B cell (primary cell): ENCODE results near the gene MLXIPL. TPM values are rescaled to one million over a fixed set of nuclear protein-coding genes. Genes with fewer than 3 reads are reported as not detected.

Experiments used
- ATAC-seq: fragments of 200-7000 bp; cut with Tn5 transposase; one replicate; pipeline ENCODE4 v1.10.0; 2021; ENCODE audit warnings: low read depth, mild to moderate bottlenecking, moderate number of reproducible peaks, moderate library complexity
- CTCF ChIA-PET: fragments of 350-600 bp; sonication (Branson Sonifier 250); formaldehyde crosslinking; loops from one replicate; lab custom pipeline; 2021; ENCODE audit warnings: antibody characterized with exemption, inconsistent platforms; lab: Charles Lee
- POLR2A ChIA-PET: fragments of 350-600 bp; sonication (Branson Sonifier 250); formaldehyde crosslinking; loops from one replicate; lab custom pipeline; 2021; ENCODE audit warnings: antibody characterized with exemption; lab: Charles Lee
- DNase-seq: peaks from one replicate; pipeline ENCODE4 v3.0.0; 2013
- H2AFZ ChIP-seq: 2 replicates; pipeline ENCODE4 v1.6.1; 2012; ENCODE audit warnings: mild to moderate bottlenecking, low read depth, low read length; ENCODE audit not compliant: insufficient read depth, poor library complexity, severe bottlenecking
- H3K27ac ChIP-seq, 2 donors: 1 replicate in 1 of 2; 2 replicates in 1 of 2; pipeline ENCODE4 v1.5.1; 2012 to 2013; ENCODE audit warnings: low read length in 2 of 2, mild to moderate bottlenecking in 2 of 2, moderate library complexity in 1 of 2
- H3K27me3 ChIP-seq, 4 experiments: fragments of 200-600 bp in 1 of 4; sonication (generic) in 1 of 4; replicated peaks in 1 of 4; 1 replicate in 2 of 4; 2 replicates in 2 of 4; pipeline versions ENCODE4 v1.6.1 to v1.7.0; 2013 to 2016; ENCODE audit warnings: low read length in 3 of 4, mild to moderate bottlenecking in 2 of 4, mixed read lengths in 1 of 4, moderate library complexity in 1 of 4; ENCODE audit not compliant: insufficient read depth in 4 of 4, control insufficient read depth in 3 of 4; ENCODE audit errors: control extremely low read depth in 1 of 4
- H3K36me3 ChIP-seq, 2 experiments: replicated peaks in 1 of 2; 1 replicate in 1 of 2; 2 replicates in 1 of 2; pipeline versions ENCODE4 v1.6.1 to v1.7.1; 2013; ENCODE audit warnings: low read length in 1 of 2; ENCODE audit not compliant: insufficient read depth in 2 of 2, control insufficient read depth in 1 of 2; ENCODE audit errors: control extremely low read depth in 1 of 2, extremely low read depth in 1 of 2
- H3K4me1 ChIP-seq, 2 donors: fragments of 200-600 bp in 1 of 2; sonication (generic) in 1 of 2; 1 replicate in 1 of 2; 2 replicates in 1 of 2; pipeline versions ENCODE4 v1.5.1 to v1.6.1; 2013 to 2017; ENCODE audit warnings: low read length in 2 of 2; ENCODE audit not compliant: control insufficient read depth in 2 of 2, insufficient read depth in 2 of 2
- H3K4me2 ChIP-seq: replicated peaks from 2 replicates; pipeline ENCODE3; 2012; ENCODE audit warnings: mild to moderate bottlenecking, low read depth, low read length; ENCODE audit not compliant: poor library complexity, severe bottlenecking
- H3K4me3 ChIP-seq, 5 experiments: fragments of 200-600 bp in 1 of 5; sonication (generic) in 1 of 5; 1 replicate in 3 of 5; 2 replicates in 2 of 5; pipeline versions ENCODE4 v1.5.1 to v1.7.0; 2011 to 2016; ENCODE audit warnings: low read length in 4 of 5, mild to moderate bottlenecking in 4 of 5, low read depth in 2 of 5, control low read depth in 1 of 5, moderate library complexity in 1 of 5; ENCODE audit not compliant: insufficient read depth in 1 of 5; ENCODE audit errors: control extremely low read depth in 1 of 5, extremely low read depth in 1 of 5
- H3K79me2 ChIP-seq: fragments of 200-600 bp; sonication (generic); one replicate; pipeline ENCODE4 v1.6.0; 2016; ENCODE audit warnings: low read length; ENCODE audit not compliant: control insufficient read depth, insufficient read depth
- H3K9ac ChIP-seq: fragments of 200-600 bp; sonication (generic); 2 replicates; pipeline ENCODE4 v1.6.1; 2017; ENCODE audit warnings: mild to moderate bottlenecking, low read length, moderate library complexity
- H3K9me3 ChIP-seq, 3 donors: one replicate each; pipeline versions ENCODE4 v1.6.1 to v1.7.1; 2013; ENCODE audit warnings: low read length in 2 of 3; ENCODE audit not compliant: control insufficient read depth in 2 of 3, insufficient read depth in 1 of 3; ENCODE audit errors: control extremely low read depth in 1 of 3
- H4K20me1 ChIP-seq: 2 replicates; pipeline ENCODE4 v1.6.0; 2012; ENCODE audit warnings: mild to moderate bottlenecking, low read length; ENCODE audit not compliant: insufficient read depth, control insufficient read depth, poor library complexity, severe bottlenecking
- H3K27ac Mint-ChIP-seq: one replicate; pipeline ENCODE4 v1.8.0; 2021; ENCODE audit warnings: mixed read lengths
- H3K27me3 Mint-ChIP-seq: one replicate; pipeline ENCODE4 v1.8.0; 2021; ENCODE audit warnings: mixed read lengths
- H3K4me1 Mint-ChIP-seq: one replicate; pipeline ENCODE4 v1.8.0; 2021; ENCODE audit warnings: mixed read lengths
- H3K4me3 Mint-ChIP-seq: one replicate; pipeline ENCODE4 v1.8.0; 2021; ENCODE audit warnings: mixed read lengths
- H3K9me3 Mint-ChIP-seq: one replicate; pipeline ENCODE4 v1.8.0; 2022; ENCODE audit warnings: mixed read lengths; ENCODE audit not compliant: insufficient read depth
- EZH2 ChIP-seq: IDR thresholded peaks from 2 replicates; pipeline ENCODE4 v1.6.1; 2012; ENCODE audit warnings: borderline replicate concordance, low read depth, mild to moderate bottlenecking, moderate library complexity, low read length; ENCODE audit not compliant: insufficient read depth, poor library complexity, severe bottlenecking
- WGBS: methylation state at CpG from one replicate; pipeline ENCODE4 v1.1.5; 2013; ENCODE audit warnings: missing lambda C conversion rate; ENCODE audit not compliant: insufficient coverage; 5-methylcytosine and 5-hydroxymethylcytosine counted together
- intact Hi-C: fragments of 100-400 bp; cut with micrococcal nuclease; formaldehyde crosslinking; loops from one replicate; pipeline ENCODE4 v1.10.0; 2022
- polyA plus RNA-seq: library from polyadenylated mRNA; depleted of rRNA; stranded (reverse); fragments of >200 nt; gene quantifications from 2 replicates; pipeline ENCODE4 v1.2.3, GENCODE V29; 2012
- total RNA-seq, 2 donors: library from RNA; stranded (reverse); fragments of 120-200 nt in 1 of 2; gene quantifications; 1 replicate in 1 of 2; 2 replicates in 1 of 2; pipeline versions ENCODE4 v1.2.3 to v1.2.4, GENCODE V29; 2013 to 2022
- TF ChIP-seq, protein P1 (sequence below): fragments of 200-600 bp; IDR thresholded peaks from one replicate; pipeline ENCODE4 v1.8.0; 2022; ENCODE audit warnings: antibody characterized with exemption, mild to moderate bottlenecking

Gene MLXIPL
- total and polyA plus RNA-seq, 2 donors (not counting 1 experiment from before 2014, with no cell fraction given) = not detected

DNA sequence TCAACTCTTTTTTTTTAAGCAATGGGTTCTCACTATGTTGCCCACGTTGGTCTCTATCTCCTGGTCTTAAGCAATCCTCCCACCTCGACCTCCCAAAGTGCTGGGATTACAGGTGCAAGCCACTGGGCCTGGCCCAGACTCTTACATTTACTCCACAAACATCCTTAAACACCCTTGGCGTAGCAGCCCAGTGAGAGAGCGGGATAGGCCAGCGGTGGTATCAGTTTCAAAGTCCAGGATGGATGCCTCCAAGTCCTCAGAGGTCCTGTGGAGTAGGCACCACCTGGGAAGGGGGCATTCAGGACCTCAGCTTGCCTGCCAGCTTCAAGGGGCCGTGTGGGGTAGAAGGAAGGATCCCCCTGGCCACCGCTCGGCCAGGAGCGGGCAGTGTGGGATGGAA is 25.3 kb upstream of the MLXIPL start:
- Mint-ChIP-seq H3K4me3 (peak overlapping the region; percentile 9), H3K27me3 (peaks cover 64% of the 10 kb centered on the region), H3K4me1 (peaks cover 5% of the 10 kb centered on the region), H3K9me3 (no peaks in the 10 kb centered on the region), H3K27ac (no peak overlapping the region)
- CTCF ChIA-PET = no interaction called here
- WGBS = 52% methylated on average over 5 of the region's 9 CpGs
- Histone ChIP-seq H3K4me1 (peaks cover 11 to 12% of the 10 kb centered on the region in 2 donors), H3K27me3 (peaks cover 0 to 74% (median 31%) of the 10 kb centered on the region in 4 experiments), H3K9ac (no peak overlapping the region), H4K20me1 (no peaks in the 10 kb centered on the region), H3K9me3 (peaks cover 0 to 4% (median 0%) of the 10 kb centered on the region in 3 donors), H3K79me2 (no peaks in the 10 kb centered on the region), H3K4me2 (no peak overlapping the region), H2AFZ (no peak overlapping the region), H3K4me3 (no peak overlapping the region), H3K27ac (no peak overlapping the region), H3K36me3 (no peaks in the 10 kb centered on the region)
- POLR2A ChIA-PET = no interaction called here
- DNase-seq (no peak), ATAC-seq (no peak)
- TF ChIP-seq EZH2 = no peak
- TF ChIP-seq, protein P1, sequence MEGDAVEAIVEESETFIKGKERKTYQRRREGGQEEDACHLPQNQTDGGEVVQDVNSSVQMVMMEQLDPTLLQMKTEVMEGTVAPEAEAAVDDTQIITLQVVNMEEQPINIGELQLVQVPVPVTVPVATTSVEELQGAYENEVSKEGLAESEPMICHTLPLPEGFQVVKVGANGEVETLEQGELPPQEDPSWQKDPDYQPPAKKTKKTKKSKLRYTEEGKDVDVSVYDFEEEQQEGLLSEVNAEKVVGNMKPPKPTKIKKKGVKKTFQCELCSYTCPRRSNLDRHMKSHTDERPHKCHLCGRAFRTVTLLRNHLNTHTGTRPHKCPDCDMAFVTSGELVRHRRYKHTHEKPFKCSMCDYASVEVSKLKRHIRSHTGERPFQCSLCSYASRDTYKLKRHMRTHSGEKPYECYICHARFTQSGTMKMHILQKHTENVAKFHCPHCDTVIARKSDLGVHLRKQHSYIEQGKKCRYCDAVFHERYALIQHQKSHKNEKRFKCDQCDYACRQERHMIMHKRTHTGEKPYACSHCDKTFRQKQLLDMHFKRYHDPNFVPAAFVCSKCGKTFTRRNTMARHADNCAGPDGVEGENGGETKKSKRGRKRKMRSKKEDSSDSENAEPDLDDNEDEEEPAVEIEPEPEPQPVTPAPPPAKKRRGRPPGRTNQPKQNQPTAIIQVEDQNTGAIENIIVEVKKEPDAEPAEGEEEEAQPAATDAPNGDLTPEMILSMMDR = no peak
- intact Hi-C loops = no loop called here

DNA sequence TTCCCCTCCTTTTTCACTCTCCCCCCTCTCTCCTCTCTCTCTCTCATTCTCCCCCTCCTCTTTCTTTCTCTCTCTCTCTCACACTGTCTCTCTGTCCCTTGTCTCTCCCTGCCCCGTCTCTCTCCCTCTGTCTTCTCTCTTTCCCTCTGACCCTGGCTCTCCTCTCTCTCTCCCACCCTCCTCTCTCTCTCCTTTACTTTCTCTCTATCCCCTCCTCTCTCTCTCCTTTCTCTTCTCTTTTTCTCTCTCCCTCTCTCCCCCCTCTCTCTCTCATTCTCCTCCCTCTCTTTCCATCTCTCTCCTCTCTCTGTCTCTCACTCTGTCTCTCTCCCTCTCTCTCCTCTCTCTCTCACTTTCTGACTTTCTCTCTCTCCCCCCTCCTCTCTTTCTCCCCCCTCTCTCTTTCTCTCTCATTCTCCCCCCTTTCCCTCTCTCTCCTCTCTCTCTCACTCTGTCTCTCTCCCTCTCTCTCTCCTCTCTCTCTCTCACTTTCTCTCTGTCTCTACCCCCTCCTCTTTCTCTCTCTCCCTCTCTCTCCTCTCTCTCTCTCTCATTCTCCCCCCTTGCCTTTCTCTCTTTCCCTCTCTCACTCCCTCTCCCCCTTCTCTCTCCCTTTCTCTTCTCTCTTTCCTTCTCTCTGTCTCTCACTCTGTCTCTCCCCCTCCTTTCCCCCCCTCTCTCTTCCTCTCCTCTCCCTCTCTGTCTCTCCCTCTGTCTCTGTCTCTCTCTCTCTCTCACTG is 24.4 kb upstream of the MLXIPL start:
- H3K9ac ChIP-seq = peak overlapping the region; percentile 39
- no peaks in the 10 kb centered on the region for H3K9me3 Mint-ChIP-seq
- H3K4me2 ChIP-seq = peak overlapping the region; percentile 85
- ChIA-PET POLR2A (no interaction called here), CTCF (no interaction called here)
- intact Hi-C loops = no loop called here
- no peaks in the 10 kb centered on the region for H3K79me2 ChIP-seq
- DNase-seq (no peak), ATAC-seq (no peak)
- H3K36me3 ChIP-seq = no peaks in the 10 kb centered on the region
- peaks cover 0 to 73% (median 31%) of the 10 kb centered on the region in 4 experiments for H3K27me3 ChIP-seq
- H2AFZ ChIP-seq = peak overlapping the region; percentile 80
- no peak for TF ChIP-seq EZH2
- TF ChIP-seq, protein P1 = no peak
- no peak overlapping the region for H3K27ac ChIP-seq
- H3K9me3 ChIP-seq = peaks cover 0 to 4% (median 0%) of the 10 kb centered on the region in 3 donors
- H3K27ac Mint-ChIP-seq = no peak overlapping the region
- WGBS = 77% methylated on average over 1 of the region's 1 CpG
- H3K4me3 Mint-ChIP-seq = peak overlapping the region; percentile 60
- peaks cover 5% of the 10 kb centered on the region for H3K4me1 Mint-ChIP-seq
- no peaks in the 10 kb centered on the region for H4K20me1 ChIP-seq
- peak overlapping the region in 1 of 5 experiments; percentile 42 for H3K4me3 ChIP-seq
- peaks cover 11 to 12% of the 10 kb centered on the region in 2 donors for H3K4me1 ChIP-seq
- H3K27me3 Mint-ChIP-seq = peaks cover 67% of the 10 kb centered on the region
